C4-2B (cell line): ENCODE results near the gene FOCAD.

ENCODE experiments used
- CTCF ChIP-seq: fragments of 450-650 bp; conservative IDR thresholded peaks from 2 replicates; pipeline ENCODE4 v1.5.1; 2017; ENCODE audit warnings: mild to moderate bottlenecking
- ZFX ChIP-seq: fragments of 450-650 bp; IDR thresholded peaks from 2 replicates; pipeline ENCODE4 v1.6.1; 2017

- TF ChIP-seq CTCF: no peak
- TF ChIP-seq ZFX: no peak
These were observed 2.6 kb upstream of the FOCAD start for GRCh38 chr9:20681467-20681866.
